NCI-H526 (cell line): ENCODE results near the gene NEK1.
"Not testable (repeated sequence)": the region's sequence is repeated elsewhere in the genome, so short reads cannot be mapped to it uniquely, and the experiment has no call there.

Source experiments
- DNase-seq, 2 experiments: peaks; one replicate each; lab custom pipeline; 2025; lab: John Stamatoyannopoulos, UW

NEK1 gene

GRCh38 chr4:169601016-169601771, 11.2 kb downstream of the NEK1 start:
- no peak for DNase-seq

GRCh38 chr4:169594560-169595195, 17.7 kb downstream of the NEK1 start:
- DNase-seq: no peak

- no peak for DNase-seq
Measured at GRCh38 chr4:169593050-169593560, 19.3 kb downstream of the NEK1 start.

- no peak for DNase-seq
Measured at GRCh38 chr4:169583563-169583962, 28.8 kb downstream of the NEK1 start.

DNA sequence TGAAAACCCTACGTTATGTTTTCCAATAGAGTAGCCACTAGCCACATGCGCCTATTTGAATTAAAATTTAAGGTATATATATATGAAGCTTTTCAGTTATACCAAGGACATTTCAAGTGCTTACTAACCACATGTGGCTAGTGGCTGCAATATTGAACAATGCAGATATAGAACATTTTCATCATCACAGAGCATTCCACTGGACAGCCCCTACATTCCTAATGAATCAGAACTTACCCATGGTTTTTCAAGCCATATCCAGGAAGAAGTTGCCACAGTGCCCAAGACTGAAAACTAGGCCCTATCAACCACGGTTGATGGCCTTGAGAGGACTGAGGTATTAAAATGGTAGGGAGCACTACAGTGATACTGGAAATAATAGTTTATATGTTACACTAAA, 29.7 kb downstream of the NEK1 start:
- DNase-seq: no peak

DNA sequence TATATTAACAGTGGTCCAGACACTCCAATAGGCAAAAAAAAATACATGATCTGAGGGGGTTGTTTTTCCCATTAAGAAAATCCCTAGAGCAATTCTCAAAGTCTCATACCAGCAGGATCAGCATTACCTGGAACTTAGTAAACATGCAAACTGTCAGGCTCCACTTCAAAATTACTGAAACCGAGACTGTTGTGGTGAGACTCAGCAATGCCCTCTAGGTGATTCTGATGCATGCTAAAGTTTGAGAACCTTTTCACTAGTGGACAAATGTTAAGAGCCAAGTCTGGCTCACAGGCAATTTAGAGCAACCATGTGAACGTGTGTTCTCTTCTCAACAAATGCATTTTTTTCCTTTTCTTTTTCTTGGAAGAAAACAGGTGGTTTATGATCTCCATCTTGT, 30.2 kb downstream of the NEK1 start:
- no peak for DNase-seq

GRCh38 chr4:169573889-169574288, 38.5 kb downstream of the NEK1 start:
- DNase-seq: no peak

GRCh38 chr4:169571435-169571834, 40.9 kb downstream of the NEK1 start:
- no peak for DNase-seq

GRCh38 chr4:169571012-169571411, 41.4 kb downstream of the NEK1 start:
- DNase-seq: not testable (repeated sequence)

DNA sequence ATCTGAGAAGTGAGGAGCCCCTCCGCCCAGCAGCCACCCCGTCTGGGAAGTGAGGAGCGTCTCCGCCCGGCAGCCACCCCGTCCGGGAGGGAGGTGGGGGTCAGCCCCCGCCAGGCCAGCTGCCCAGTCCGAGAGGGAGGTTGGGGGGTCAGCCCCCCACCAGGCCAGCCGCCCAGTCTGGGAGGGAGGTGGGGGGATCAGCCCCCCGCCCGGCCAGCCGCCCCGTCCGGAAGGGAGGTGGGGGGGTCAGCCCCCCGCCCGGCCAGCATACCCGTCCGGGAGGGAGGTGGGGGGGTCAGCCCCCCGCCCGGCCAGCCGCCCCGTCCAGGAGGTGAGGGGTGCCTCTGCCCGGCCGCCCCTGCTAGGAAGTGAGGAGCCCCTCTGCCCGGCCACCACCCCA, 42.1 kb downstream of the NEK1 start:
- DNase-seq: not testable (repeated sequence)

DNA sequence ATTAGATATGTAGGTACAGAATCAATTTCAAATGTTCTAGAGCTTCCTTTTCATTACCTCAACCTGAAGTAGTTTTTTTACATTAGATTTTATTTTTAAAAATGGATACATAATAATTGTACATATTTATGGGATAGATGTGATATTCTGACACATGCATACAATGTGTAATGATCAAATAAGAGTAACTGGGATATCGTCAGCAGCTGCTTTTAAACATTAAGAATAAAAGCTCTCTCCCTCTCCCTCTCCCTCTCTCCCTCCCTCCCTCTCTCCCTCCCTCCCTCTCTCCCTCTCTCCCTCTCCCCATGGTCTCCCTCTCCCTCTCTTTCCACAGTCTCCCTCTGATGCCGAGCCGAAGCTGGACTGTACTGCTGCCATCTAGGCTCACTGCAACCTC, 43.2 kb downstream of the NEK1 start:
- DNase-seq: not testable (repeated sequence)

GRCh38 chr4:169567916-169568315, 44.5 kb downstream of the NEK1 start:
- peak in 1 of 2 experiments; percentile 6 for DNase-seq

- peak; percentile 23 to 62 for DNase-seq
Measured at GRCh38 chr4:169566021-169566818, 46.2 kb downstream of the NEK1 start.

DNA sequence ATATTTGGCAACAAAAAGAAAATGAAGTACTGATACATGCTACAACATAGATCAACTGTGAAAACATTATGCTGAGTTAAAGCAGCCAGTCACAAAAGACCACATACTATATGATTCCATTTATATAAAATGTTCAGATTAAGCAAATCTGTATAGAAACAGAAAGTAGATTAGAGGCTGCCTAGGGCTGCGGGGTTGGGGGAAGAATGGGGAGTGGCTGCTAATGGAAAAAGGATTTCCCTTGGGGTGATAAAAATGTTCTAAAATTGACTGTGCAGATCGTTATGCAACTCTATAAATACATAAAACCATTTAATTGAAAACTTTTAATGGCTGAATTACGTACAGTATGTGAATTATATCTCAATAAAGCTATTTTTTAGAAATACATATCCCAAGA, 46.8 kb downstream of the NEK1 start:
- no peak for DNase-seq

DNA sequence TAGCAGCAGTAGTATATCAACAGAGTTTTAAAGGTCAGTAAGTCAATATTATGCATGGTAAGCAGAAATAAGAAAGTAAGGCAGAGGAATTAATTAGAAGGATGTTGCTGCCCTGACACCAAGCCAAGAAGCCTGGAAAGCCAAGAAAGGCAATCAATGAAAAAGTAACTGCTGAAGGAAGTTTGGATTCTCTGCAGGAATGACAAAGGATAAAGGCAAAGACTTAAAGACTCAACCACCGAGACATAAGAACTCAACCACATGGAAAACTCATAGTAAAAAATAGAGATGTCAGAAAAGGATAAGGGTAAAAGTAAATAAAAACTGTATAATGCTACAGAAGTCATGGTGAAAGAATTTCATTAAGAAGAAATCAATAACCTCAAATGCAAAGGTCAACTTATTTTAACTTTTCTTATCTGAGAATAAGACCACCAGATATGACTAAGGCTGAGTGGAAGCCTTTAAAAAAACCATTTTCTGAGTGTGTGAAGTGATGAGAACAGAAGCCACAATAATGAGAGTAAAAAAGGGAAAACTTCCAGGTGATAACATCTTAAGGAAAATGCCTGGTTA, 55.2 kb downstream of the NEK1 start:
- DNase-seq: no peak

- DNase-seq: not testable (repeated sequence)
Measured at GRCh38 chr4:169546548-169546947, 65.8 kb downstream of the NEK1 start.

DNA sequence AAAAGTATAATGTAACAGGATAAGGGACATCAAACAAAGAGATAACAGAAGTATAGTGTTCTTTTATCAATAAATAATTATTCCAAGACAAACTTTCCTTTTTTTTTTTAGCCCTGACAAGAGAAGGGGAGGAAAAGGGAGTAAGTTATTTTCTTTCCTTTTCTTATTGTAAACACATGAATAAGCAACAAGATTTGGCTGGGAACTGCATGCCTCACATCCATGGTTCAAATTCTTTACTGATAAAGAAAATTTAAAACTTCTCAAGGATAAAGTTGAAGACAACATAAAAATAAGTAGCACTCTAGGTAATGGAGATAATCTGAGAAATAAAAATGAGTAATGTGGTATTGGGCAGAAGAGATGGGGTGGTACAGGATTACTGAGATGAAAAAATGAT, 71.6 kb downstream of the NEK1 start:
- no peak for DNase-seq

DNA sequence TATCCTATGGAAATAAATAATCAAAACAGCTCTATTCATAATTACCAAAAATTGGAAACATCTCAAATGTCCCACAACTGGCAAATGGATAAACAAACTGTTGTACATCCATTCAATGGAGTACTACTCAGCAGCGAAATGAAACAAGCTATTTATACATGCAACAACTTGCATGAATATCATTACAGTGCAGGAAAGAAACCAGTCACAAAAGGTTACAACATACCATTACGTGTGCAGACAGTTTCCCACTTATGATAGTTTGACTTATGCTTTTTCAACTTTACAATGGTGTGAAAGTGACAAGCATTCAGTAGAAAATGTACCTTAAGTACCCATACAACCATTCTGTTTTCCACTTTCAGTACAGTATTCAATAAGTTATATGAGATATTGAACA, 82.3 kb downstream of the NEK1 start:
- DNase-seq: no peak

DNA sequence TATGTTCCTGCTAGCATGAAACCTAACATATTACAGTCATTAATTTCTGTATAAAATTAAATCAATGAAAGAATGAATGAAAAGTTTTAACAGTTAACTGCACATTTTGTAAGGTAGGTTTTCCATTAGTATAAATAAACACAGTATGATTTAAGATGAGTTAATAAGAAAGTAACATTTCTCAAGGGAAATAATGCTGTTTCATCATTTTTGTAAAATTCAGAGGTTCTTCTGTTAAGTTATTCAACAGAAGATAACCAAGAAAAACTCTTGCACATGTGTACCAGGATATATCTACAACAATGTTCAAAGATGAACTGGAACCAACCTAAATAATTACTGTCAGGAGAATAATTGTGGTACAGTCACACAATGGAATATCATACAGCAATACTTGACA, 88.6 kb downstream of the NEK1 start:
- DNase-seq: no peak

DNA sequence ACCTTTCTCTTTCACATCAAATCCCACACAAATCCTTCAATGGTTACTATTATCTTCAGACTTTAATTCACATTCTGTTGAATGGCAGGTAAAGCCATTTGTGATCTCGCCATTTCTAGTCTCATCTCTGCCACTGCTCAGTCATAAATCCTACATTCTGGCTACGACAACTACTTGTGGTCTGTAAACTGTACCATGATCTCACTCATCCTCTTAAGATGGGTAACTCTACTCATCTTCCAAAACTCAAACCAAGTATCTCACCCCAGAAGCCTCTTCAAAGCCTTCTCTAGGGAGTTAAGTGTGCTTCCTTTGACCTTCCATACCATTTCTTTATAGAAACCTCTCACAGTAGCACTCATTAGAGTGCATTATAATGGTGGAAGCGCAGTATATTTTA, 101.8 kb downstream of the NEK1 start:
- no peak for DNase-seq

DNA sequence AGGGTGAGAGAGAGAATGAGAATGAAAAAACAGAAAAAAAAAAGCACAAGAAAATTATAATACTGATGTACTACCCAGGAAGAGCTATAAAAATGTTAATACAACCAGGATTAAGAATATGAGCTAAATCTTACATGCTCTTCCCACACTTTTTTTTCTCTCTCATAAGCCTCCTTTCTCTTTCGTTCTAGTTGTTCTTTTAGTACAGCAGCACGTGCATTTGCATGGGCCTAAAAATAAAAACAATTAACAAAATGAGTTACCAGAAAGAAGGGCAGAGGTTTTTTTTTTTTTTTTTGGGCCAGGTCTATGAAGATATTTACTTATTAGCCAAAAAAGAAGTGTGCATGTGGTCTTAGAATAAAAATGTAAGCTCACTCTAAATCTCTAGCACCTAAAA, 105.5 kb downstream of the NEK1 start:
- no peak for DNase-seq

GRCh38 chr4:169499907-169500306, 112.5 kb downstream of the NEK1 start:
- not testable (repeated sequence) for DNase-seq
